ENCODE measurements around the gene PDE9A. TPM values are rescaled to one million over a fixed set of nuclear protein-coding genes. Genes with fewer than 3 reads are reported as not detected.

The PDE9A gene
- polyA plus RNA-seq, 5 donors = 19.2 to 25.1 (median 23.0) TPM

GRCh38 chr21:42755031-42755665, 101.7 kb downstream of the PDE9A start:
- DNase-seq = no peak

- DNase-seq = no peak
Observed at GRCh38 chr21:42755766-42756579, 102.6 kb downstream of the PDE9A start.

GRCh38 chr21:42756580-42757250, 103.3 kb downstream of the PDE9A start:
- no peak for DNase-seq

- no peak for DNase-seq
Observed at GRCh38 chr21:42757422-42757821, 104.0 kb downstream of the PDE9A start.

GRCh38 chr21:42757826-42758655, 104.6 kb downstream of the PDE9A start:
- DNase-seq = no peak

GRCh38 chr21:42758721-42759593, 105.5 kb downstream of the PDE9A start:
- no peak for DNase-seq

DNA sequence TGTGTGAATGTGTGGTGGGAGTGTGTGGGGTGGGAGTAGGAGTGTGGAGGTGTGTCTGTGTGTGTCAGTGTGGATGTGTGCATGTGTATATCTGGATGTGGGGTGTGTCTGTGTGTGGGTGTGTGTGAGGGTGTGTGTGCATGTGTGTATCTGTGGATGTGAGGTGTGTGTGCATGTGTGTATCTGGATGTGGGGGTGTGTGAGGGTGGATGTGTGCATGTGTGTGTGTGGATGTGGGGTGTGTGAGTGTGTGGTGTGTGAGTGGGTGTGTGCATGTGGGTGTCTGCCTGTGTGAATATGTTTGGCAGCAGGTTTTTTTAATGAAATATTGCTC, 106.1 kb downstream of the PDE9A start:
- DNase-seq = no peak

GRCh38 chr21:42760361-42760950, 107.0 kb downstream of the PDE9A start:
- no peak for DNase-seq

DNA sequence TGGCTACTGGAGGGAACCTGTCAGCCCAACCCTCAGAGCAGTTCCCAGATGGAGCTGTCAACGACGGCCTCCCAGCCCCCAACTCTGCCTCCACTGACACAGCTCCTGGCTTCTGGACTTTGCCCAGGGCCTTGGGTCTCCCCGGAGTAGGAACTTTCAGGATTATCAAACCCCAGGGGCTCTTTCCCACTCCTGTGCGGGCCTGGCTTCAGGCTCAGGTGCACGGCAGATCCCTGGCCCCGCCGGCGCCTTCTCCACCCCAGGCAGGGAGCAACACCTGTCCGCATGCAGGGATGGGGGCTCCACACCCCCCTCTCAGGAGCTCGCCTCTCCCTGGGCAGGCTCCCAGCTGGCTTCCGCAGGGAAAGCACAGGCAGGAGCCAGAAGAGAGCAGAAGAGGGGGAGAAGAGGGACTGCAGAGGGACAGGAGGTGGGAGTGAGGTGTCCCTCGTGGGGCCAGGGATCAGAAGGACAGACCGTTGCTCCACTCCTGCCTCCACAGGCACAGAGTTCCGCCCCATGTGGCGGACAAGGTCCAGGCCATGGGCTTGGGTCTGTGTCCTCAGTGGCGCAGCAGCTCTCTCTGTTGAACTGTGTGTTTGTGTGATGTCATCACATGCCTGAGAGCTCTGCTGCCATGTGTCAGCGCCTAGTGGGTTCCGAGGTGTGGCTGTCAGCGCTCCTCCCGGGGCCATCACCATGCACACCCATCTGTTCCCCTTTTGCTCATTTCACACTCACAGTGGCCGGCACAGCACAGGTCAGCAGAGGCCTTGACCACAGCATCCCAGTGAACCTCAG, 107.7 kb downstream of the PDE9A start:
- no peak for DNase-seq

DNA sequence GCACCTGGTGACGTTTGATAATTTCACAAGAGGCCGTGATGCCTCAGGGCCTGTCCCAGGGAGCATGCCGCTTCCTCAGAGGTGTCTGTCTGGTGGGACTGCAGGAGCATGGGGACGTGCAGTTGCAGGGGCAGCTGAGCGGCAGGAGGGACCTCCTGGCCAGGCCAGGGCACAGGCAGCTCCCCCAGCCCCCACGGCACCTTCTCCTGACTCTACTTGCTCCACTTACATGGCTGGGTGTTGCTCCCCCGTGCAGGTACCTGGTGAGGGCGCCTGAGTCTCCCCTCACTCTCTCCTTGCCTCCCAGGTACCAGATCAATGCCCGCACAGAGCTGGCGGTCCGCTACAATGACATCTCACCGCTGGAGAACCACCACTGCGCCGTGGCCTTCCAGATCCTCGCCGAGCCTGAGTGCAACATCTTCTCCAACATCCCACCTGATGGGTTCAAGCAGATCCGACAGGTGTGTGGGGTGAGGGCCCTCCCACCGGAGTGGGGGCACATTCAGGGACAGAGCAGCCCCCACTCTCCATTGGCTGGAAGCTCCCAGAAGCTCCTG, 108.4 kb downstream of the PDE9A start:
- DNase-seq = no peak

GRCh38 chr21:42763581-42764442, 110.4 kb downstream of the PDE9A start:
- no peak for DNase-seq

DNA sequence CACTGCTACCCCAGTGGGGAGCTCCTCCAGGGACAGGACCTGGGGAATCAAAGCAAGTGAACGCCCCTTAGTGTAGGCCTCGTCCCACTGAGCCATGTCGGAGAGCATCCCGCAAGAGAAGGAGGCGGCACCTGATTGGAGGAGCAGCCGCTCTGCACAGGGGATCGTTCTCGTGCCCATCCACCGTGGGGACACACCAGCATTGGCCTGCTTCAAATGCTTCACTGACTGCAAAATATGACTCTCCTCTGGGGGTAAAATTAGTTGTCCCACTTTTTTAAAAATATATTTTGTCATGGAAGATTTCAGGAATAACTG, 111.0 kb downstream of the PDE9A start:
- DNase-seq = no peak

DNA sequence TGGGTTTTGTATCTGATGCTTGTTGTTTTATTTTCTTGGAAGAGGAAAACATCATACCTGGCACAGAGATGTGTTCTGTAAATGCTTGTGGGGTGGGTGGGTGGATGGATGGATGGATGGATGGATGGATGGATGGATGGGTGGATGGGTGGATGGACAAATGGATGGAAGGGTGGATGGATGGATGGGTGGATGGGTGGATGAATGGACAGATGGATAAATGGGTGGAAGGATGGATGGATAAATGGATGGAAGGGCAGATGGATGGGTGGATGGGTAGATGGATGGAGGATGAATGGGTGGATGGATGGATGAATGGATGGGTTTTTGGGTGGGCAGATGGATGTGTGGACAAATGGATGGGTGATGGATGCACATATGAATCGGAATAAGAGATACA, 111.5 kb downstream of the PDE9A start:
- DNase-seq = no peak

DNA sequence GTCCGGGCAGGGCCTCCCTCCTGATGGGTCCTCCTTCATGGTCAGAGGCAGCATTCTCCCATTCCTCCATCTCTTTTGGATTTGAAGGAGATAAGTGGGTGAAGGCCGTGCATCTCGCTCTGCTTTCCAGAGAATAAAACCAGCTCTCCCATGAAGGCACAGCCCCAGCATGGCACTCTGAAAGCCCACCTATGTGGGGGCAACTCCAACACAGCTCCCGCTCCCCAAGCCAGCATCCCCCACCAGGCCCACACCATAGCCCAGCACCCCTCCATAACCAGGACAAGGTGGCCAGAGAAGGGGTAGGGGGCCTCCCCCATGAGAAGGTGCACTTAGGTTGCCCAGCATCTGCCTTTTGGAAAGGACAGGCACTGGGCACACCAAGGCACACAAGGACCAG, 112.2 kb downstream of the PDE9A start:
- no peak for DNase-seq

DNA sequence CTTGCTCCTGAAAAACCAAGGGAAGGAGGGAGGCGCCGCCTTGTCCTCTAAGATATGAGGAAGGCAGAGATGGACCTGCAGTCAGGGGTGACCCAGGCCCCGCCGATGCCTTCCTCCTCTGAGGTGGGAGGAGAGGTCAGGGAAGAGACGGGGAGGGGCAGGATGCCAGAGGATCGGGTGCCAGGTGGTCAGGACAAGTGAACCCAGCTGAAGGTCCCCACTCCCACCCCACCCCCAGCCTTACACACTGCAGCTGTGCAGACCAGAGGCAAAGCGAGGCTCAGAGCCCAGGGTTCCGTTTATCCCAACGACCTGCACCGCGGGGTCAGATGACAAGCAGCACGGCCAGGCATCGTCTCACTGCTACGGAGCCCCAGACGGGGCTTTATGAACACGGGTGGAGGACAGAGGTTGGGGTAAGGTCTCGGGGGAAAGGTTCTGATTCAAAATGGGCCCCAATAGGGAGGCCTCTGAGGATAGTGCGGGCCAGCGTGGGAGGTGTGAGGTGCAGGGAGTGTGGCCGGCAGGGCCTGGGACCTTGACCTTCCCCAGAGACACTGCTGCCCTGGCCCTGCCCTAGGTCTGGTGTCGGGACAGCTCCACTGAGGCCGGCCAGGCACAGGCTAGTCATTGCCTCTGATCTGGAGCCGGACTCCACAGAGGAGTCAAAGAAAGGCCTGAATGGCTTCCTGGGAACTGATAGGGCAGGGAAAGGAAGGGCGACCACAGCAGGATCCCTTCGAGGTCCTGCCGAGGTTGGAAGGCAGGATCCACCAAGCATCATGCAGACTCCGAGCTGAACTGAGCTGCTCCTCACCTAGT, 113.5 kb downstream of the PDE9A start:
- DNase-seq = no peak

DNA sequence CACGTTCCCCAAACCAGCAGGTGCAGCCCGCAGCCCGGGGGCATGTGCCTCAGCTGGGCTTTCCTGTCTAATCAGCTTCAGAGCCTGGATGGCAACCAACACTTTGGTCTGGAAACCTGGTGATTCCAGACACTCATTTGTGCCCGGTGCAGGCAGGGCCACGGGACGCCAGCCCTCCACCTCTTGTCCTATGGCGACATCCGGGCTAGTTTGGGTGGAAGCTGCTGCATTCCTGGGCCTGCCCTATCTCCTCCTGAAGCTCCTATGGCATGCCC, 114.1 kb downstream of the PDE9A start:
- no peak for DNase-seq

DNA sequence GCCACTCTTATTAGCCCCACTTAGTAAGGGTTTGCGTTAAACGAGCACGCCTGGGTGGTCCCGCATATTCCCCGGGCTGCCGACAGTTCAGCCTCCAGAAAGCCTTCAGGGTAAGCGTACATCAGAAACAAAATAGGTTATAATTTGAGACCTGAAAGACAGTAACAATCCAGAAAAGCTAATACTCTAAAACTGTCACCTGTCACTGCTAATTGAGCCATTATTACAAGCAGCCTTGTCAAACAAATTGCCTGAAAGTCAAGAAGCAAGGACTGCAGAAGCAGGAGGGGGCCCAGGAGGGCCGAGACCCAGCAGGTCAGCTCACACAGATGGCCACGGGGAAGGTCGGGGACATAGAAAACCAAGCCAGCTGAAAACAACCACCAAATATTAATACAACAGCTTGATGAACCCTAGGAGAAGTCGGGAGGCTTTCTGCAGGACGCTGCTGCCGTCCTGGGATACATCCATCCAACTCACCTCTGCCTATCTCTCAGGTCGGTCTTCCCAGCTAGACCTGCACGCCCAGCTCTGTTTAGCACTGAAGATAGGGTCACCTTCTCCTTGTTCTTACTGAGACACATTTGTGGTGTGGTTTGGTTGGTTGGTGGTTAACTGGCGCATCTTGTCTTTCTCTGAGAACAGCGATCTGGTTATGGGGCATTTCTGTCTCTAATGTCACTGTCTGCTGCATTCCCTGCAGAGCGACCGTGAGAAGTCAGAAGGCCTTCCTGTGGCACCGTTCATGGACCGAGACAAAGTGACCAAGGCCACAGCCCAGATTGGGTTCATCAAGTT, 115.1 kb downstream of the PDE9A start:
- DNase-seq = no peak
